ENCODE results near the gene DLGAP5.
A peak's percentile ranks its signal among the peaks of the same experiment; 100 is the strongest.

Gene DLGAP5

GRCh38 chr14:55128386-55129085 lies 62.8 kb downstream of the DLGAP5 start:
- no peak for DNase-seq

- no peak for DNase-seq
These were observed 63.9 kb downstream of the DLGAP5 start for GRCh38 chr14:55127460-55127951.

GRCh38 chr14:55126932-55127459 lies 64.4 kb downstream of the DLGAP5 start:
- DNase-seq = no peak

GRCh38 chr14:55126034-55126433 lies 65.4 kb downstream of the DLGAP5 start:
- no peak for DNase-seq

GRCh38 chr14:55125403-55125802 lies 66.0 kb downstream of the DLGAP5 start:
- DNase-seq = no peak

GRCh38 chr14:55124774-55125386 lies 66.5 kb downstream of the DLGAP5 start:
- DNase-seq = no peak

- no peak for DNase-seq
These were observed 67.3 kb downstream of the DLGAP5 start for GRCh38 chr14:55123852-55124639.

- DNase-seq = peak; percentile 70
These were observed 68.3 kb downstream of the DLGAP5 start for GRCh38 chr14:55123101-55123500.

GRCh38 chr14:55122440-55122986 lies 68.9 kb downstream of the DLGAP5 start:
- DNase-seq = peak; percentile 66

GRCh38 chr14:55121628-55122439 lies 69.6 kb downstream of the DLGAP5 start:
- no peak for DNase-seq

GRCh38 chr14:55120571-55121495 lies 70.6 kb downstream of the DLGAP5 start:
- no peak for DNase-seq

GRCh38 chr14:55118761-55119160 lies 72.6 kb downstream of the DLGAP5 start:
- DNase-seq = no peak

- peak; percentile 63 for DNase-seq
These were observed 73.5 kb downstream of the DLGAP5 start for GRCh38 chr14:55117803-55118441.

GRCh38 chr14:55116246-55117030 lies 74.9 kb downstream of the DLGAP5 start:
- DNase-seq = no peak

- no peak for DNase-seq
These were observed 75.5 kb downstream of the DLGAP5 start for GRCh38 chr14:55115861-55116245.

GRCh38 chr14:55115460-55115859 lies 75.9 kb downstream of the DLGAP5 start:
- no peak for DNase-seq

- no peak for DNase-seq
These were observed 76.7 kb downstream of the DLGAP5 start for GRCh38 chr14:55114720-55115119.

GRCh38 chr14:55111122-55111708 lies 80.2 kb downstream of the DLGAP5 start:
- DNase-seq = no peak

- no peak for DNase-seq
These were observed 81.5 kb downstream of the DLGAP5 start for GRCh38 chr14:55109836-55110235.
